ENCODE measurements around the gene SDC3. TPM values are rescaled to one million over a fixed set of nuclear protein-coding genes. Genes with fewer than 3 reads are reported as not detected.
A peak's percentile ranks its signal among the peaks of the same experiment; 100 is the strongest.

SDC3 gene
- total and polyA plus RNA-seq, 8 donors: 29.8 to 65.2 (median 46.0) TPM

DNA sequence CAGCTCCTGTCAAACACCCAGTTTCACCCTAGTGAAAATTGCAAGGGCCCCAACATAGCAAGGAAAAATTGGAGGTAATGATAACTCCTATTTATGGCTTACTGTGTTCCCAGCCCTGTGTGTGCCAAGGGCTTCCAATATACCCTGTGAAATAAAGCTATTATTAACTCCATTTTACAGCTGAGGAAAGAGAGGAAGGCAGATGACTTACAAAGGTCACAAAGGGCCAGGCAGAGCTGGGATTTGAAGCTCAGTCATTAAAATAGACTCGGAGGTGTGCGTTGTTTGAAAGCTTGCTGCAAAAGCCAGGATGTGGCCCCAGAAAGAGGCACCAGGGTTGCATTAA, 20.2 kb upstream of the SDC3 start:
- TF ChIP-seq, protein P1, sequence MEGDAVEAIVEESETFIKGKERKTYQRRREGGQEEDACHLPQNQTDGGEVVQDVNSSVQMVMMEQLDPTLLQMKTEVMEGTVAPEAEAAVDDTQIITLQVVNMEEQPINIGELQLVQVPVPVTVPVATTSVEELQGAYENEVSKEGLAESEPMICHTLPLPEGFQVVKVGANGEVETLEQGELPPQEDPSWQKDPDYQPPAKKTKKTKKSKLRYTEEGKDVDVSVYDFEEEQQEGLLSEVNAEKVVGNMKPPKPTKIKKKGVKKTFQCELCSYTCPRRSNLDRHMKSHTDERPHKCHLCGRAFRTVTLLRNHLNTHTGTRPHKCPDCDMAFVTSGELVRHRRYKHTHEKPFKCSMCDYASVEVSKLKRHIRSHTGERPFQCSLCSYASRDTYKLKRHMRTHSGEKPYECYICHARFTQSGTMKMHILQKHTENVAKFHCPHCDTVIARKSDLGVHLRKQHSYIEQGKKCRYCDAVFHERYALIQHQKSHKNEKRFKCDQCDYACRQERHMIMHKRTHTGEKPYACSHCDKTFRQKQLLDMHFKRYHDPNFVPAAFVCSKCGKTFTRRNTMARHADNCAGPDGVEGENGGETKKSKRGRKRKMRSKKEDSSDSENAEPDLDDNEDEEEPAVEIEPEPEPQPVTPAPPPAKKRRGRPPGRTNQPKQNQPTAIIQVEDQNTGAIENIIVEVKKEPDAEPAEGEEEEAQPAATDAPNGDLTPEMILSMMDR (IDR thresholded peaks at IDR 0.05): no peak

DNA sequence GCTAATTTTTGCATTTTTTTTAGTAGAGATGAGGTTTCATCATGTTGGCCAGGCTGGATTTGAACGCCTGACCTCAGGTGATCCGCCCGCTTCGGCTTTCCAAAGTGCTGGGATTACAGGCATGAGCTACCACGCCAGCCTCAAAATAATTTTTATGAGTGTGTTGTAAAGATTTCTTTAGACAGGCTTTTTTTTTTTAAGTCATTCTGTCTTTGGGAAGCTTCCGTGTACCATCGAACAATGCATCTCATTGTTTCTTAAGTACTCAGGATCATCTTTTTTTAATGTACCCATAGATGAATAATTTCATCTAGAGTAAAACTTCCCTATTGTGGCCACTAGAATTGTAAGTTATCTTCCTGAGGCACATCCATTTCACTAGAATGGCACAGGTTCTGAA, 19.6 kb upstream of the SDC3 start:
- H3K4me3 ChIP-seq: no peak overlapping the region
- peaks cover 0 to 27% of the 10 kb centered on the region in 2 donors for H3K36me3 ChIP-seq
- DNase-seq (peak in 1 of 4 donors; percentile 18), ATAC-seq (no peak)
- no peaks in the 10 kb centered on the region for H3K4me1 ChIP-seq
- TF ChIP-seq, protein P1 (IDR thresholded peaks at IDR 0.05): no peak
- no peaks in the 10 kb centered on the region for H3K9me3 ChIP-seq
- no peak overlapping the region for H3K27ac ChIP-seq
- intact Hi-C loops (cut with DNase I): no loop called here
- H3K27me3 ChIP-seq: no peaks in the 10 kb centered on the region

More for the DNA sequence above, 20.2 kb upstream of the SDC3 start:
- Histone ChIP-seq H3K27me3 (no peaks in the 10 kb centered on the region), H3K27ac (no peak overlapping the region), H3K4me1 (no peaks in the 10 kb centered on the region), H3K9me3 (no peaks in the 10 kb centered on the region), H3K36me3 (peaks cover 0 to 32% of the 10 kb centered on the region in 2 donors), H3K4me3 (no peak overlapping the region)
- DNase-seq (no peak), ATAC-seq (no peak)
- intact Hi-C loops (cut with DNase I): no loop called here

DNA sequence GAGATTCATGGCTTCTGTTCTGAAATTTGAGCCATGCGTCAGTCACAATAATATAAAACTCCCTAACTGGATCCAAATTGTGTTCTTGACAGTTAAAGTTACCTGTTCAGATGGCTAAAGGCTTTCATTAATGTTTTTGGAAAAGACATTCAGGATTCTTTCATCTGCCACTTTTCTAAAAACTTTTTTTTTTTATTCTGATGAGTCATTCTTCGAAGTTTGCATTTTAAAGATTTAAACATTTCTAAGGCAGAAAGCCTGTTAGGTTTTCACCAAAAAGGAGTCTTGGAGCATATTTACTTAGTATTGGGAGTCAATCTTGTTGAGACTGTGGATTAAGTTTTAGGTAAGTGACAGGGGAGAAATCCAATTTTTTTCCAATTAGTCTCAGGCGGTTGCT, 18.9 kb upstream of the SDC3 start:
- H3K4me1 ChIP-seq: no peaks in the 10 kb centered on the region
- DNase-seq (no peak), ATAC-seq (no peak)
- H3K4me3 ChIP-seq: no peak overlapping the region
- TF ChIP-seq, protein P1 (IDR thresholded peaks at IDR 0.05): no peak
- H3K27me3 ChIP-seq: no peaks in the 10 kb centered on the region
- intact Hi-C loops (cut with DNase I): no loop called here
- no peaks in the 10 kb centered on the region for H3K9me3 ChIP-seq
- no peak overlapping the region for H3K27ac ChIP-seq
- peaks cover 0 to 20% of the 10 kb centered on the region in 2 donors for H3K36me3 ChIP-seq

DNA sequence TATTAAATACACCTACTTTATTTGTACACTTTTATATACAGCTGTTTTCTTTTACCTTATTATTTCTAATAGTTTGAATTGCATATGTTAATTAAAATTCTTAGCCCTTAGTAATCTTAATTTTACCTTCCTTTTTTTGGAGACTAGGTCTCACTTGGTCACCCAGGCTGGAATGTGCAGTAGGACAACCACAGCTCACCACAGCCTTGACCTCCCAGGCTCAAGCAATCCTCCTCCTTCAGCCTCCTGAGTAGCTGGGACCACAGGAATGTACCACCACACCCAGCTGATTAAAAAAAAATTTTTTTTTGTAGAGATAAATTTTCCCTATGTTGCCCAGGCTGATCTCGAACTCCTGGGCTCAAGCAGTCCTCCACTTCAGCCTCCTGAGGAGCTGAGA, 15.0 kb upstream of the SDC3 start:
- Histone ChIP-seq H3K4me3 (no peak overlapping the region), H3K9me3 (no peaks in the 10 kb centered on the region), H3K27ac (no peak overlapping the region), H3K4me1 (peaks cover 0 to 13% of the 10 kb centered on the region in 2 donors), H3K27me3 (no peaks in the 10 kb centered on the region), H3K36me3 (no peaks in the 10 kb centered on the region)
- TF ChIP-seq, protein P1 (IDR thresholded peaks at IDR 0.05): no peak
- ATAC-seq (no peak), DNase-seq (no peak)
- intact Hi-C loops (cut with DNase I): no loop called here

DNA sequence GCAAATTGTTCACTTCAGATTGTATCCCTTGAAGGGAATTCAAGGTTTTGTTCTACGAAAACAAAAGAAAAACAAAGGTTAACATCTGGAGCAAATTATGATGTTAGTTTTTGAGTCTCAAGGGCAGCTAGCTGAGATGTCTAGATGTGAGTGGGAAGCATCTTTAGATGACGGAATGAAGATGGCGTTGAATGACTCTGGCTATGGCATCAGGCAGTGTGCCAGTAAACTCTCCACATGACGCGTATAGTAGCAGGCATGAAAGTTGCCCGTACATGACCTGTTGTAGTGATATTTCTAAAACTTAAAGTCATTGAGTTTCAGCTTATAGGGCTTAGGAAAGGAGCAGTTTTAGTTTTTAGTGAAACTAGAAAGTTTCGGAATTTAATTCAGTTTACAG, 12.3 kb upstream of the SDC3 start:
- intact Hi-C loops (cut with DNase I): no loop called here
- Histone ChIP-seq H3K27ac (no peak overlapping the region), H3K27me3 (no peaks in the 10 kb centered on the region), H3K9me3 (no peaks in the 10 kb centered on the region), H3K36me3 (no peaks in the 10 kb centered on the region), H3K4me3 (no peak overlapping the region), H3K4me1 (peaks cover 0 to 19% of the 10 kb centered on the region in 2 donors)
- TF ChIP-seq, protein P1 (IDR thresholded peaks at IDR 0.05): no peak
- no peak for DNase-seq
- no peak for ATAC-seq
